Measurements from ENCODE around the gene CCDC85C.

- TF ChIP-seq CTCF (IDR thresholded peaks at IDR 0.05; ENCODE audit: control extremely low read depth in 1 of 3, insufficient read depth in 1 of 3, low read depth in 1 of 3, low read length in 3 of 3), result no peak
- TF ChIP-seq SUZ12 (IDR thresholded peaks at IDR 0.05; ENCODE audit: low read length), result no peak
- no peak for TF ChIP-seq CREB1 (IDR thresholded peaks at IDR 0.05)
- TF ChIP-seq SP1 (IDR thresholded peaks at IDR 0.05; ENCODE audit: low read depth, low read length), result no peak
- TF ChIP-seq TAF7 (optimal IDR thresholded peaks at IDR 0.05; ENCODE audit: borderline replicate concordance, low read depth, low read length), result no peak
- TF ChIP-seq EGR1 (IDR thresholded peaks at IDR 0.05; ENCODE audit: borderline replicate concordance, low read depth, low read length), result no peak
- no peak for TF ChIP-seq POLR2A (IDR thresholded peaks at IDR 0.05; ENCODE audit: control extremely low read depth in 1 of 2, low read depth in 2 of 2, low read length in 2 of 2)
- TF ChIP-seq EZH2 (IDR thresholded peaks at IDR 0.05; ENCODE audit: low read depth, low read length, severe bottlenecking), result no peak
These were observed 84.6 kb downstream of the CCDC85C start for GRCh38 chr14:99519347-99519881.

Data from H1 (cell line).